ENCODE measurements around the gene CERCAM.

- TF ChIP-seq EZH2 (IDR thresholded peaks at IDR 0.05; ENCODE audit: insufficient read depth, poor library complexity, severe bottlenecking), result no peak
- no peak for TF ChIP-seq EZH2phosphoT487 (IDR thresholded peaks at IDR 0.05; ENCODE audit: insufficient read depth, low read depth)
Measured at GRCh38 chr9:128448746-128449145, 28.1 kb downstream of the CERCAM start.
